ACC112 (cell line): ENCODE measurements around the gene NFIA.
"Not testable (repeated sequence)": the region's sequence is repeated elsewhere in the genome, so short reads cannot be mapped to it uniquely, and the experiment has no call there.

Experiments
- H2AFZ ChIP-seq: fragments of 200-600 bp; sonication (generic); one replicate; pipeline ENCODE4 v1.6.0; 2017; ENCODE audit warnings: antibody characterized with exemption, low read length; ENCODE audit not compliant: unreplicated experiment
- H3K27ac ChIP-seq: fragments of 200-600 bp; sonication (generic); 2 replicates; pipeline ENCODE4 v1.5.1; 2014; ENCODE audit warnings: low read depth, mild to moderate bottlenecking, antibody characterized with exemption, low read length, moderate library complexity
- H3K27me3 ChIP-seq: fragments of 200-600 bp; sonication (generic); 2 replicates; pipeline ENCODE4 v1.6.1; 2014; ENCODE audit warnings: mild to moderate bottlenecking, antibody characterized with exemption, low read length, moderate library complexity, mixed read lengths; ENCODE audit not compliant: insufficient read depth
- H3K36me3 ChIP-seq: fragments of 200-600 bp; sonication (generic); 2 replicates; pipeline ENCODE4 v1.6.1; 2016; ENCODE audit warnings: mild to moderate bottlenecking, antibody characterized with exemption, low read length, moderate library complexity, mixed read lengths; ENCODE audit not compliant: insufficient read depth
- H3K4me1 ChIP-seq: fragments of 200-600 bp; sonication (generic); one replicate; pipeline ENCODE4 v1.6.1; 2016; ENCODE audit warnings: low read length, mixed read lengths; ENCODE audit not compliant: insufficient read depth, unreplicated experiment, control insufficient read depth
- H3K4me3 ChIP-seq: fragments of 200-600 bp; sonication (generic); 2 replicates; pipeline ENCODE4 v1.5.1; 2014; ENCODE audit warnings: mild to moderate bottlenecking, low read depth, low read length
- H3K79me2 ChIP-seq: fragments of 200-600 bp; sonication (generic); one replicate; pipeline ENCODE4 v1.6.0; 2016; ENCODE audit warnings: low read length; ENCODE audit not compliant: control insufficient read depth, unreplicated experiment, insufficient read depth

The NFIA gene

DNA sequence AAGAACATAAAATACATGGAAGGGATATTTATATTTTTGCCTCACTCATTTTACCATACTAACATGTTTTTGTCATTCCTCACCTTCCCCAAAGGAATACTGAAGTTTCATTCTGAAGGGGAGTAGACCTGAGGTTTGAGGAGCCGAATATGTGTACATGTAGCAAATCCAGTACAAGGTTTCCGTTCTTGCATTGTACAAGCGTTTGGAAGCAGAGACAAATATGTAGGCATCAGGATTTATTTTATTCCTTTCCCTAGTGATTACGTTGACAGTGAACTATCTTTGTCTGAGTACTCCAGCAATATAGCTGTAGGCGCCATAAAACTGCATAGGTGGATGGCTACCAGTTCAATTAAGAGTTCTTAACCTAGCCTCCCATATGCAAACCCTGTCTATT, 191.5 kb downstream of the NFIA start:
- Histone ChIP-seq H3K4me3 (peak overlapping the region; percentile 56; the same call in 1 of the 2 replicates), H3K79me2 (peaks cover 7% of the 10 kb centered on the region), H3K36me3 (no peaks in the 10 kb centered on the region), H3K27me3 (no peaks in the 10 kb centered on the region), H3K27ac (peak overlapping the region; percentile 27), H2AFZ (no peak overlapping the region), H3K4me1 (peaks cover 55% of the 10 kb centered on the region)

DNA sequence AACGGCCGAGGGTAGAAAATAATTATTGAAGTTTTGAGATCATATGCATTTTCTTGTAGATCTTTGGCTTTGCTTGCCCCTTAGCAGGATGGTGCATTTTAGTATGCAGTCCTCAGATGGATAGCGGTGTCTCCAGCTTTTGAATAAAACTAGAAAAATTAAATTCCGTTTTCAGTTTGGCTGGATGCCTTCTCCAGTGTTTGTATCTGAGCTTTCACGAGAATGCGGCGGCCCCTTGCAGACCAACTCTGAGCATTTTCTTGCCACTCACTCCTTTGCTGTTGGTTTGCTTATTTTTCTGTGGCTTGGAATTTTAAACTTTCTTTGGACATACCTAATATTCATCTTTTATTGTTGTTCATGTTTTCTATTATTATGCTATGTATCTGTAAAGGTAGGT, 192.6 kb downstream of the NFIA start:
- Histone ChIP-seq H3K4me1 (peaks cover 60% of the 10 kb centered on the region), H3K27ac (peak overlapping the region; percentile 27; the same call in 1 of the 2 replicates), H3K79me2 (peaks cover 7% of the 10 kb centered on the region), H3K27me3 (no peaks in the 10 kb centered on the region), H3K36me3 (no peaks in the 10 kb centered on the region), H3K4me3 (peak overlapping the region; percentile 56), H2AFZ (no peak overlapping the region)

DNA sequence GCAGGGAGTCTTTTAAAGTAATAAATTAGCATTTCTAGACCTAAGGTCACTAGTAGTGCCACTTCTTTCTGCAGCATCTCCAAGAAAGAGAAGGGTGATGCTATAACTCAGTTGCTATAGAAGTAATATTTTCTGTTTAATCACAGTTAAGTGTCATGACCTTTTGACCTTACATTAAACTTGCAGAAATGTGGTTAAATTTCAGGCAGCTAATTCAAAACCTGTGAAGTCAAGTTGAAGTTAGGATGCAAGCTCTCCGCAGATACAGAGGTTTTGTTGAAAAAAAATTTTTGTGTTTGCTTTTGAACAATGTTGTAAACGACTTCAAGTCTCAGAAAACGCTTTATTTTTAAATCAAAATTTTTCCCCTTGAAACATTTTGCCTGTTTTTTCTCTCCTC, 193.9 kb downstream of the NFIA start:
- no peaks in the 10 kb centered on the region for H3K27me3 ChIP-seq
- peak overlapping the region; percentile 76; the same call in 1 of the 2 replicates for H3K27ac ChIP-seq
- peak overlapping the region; percentile 27 for H3K4me3 ChIP-seq
- no peaks in the 10 kb centered on the region for H3K36me3 ChIP-seq
- H3K79me2 ChIP-seq, result peaks cover 7% of the 10 kb centered on the region
- peaks cover 53% of the 10 kb centered on the region for H3K4me1 ChIP-seq
- no peak overlapping the region for H2AFZ ChIP-seq

- peaks cover 7% of the 10 kb centered on the region for H3K79me2 ChIP-seq
- no peaks in the 10 kb centered on the region for H3K27me3 ChIP-seq
- H3K36me3 ChIP-seq, result no peaks in the 10 kb centered on the region
- H3K27ac ChIP-seq, result peak overlapping the region; percentile 76
- H3K4me1 ChIP-seq, result peaks cover 44% of the 10 kb centered on the region
- peak overlapping the region; percentile 67 for H3K4me3 ChIP-seq
- peak overlapping the region; percentile 84 for H2AFZ ChIP-seq
Measured at GRCh38 chr1:61277121-61277690, 194.8 kb downstream of the NFIA start.

GRCh38 chr1:61278503-61278902, 196.1 kb downstream of the NFIA start:
- H2AFZ ChIP-seq, H3K79me2 ChIP-seq, H3K4me3 ChIP-seq, H3K36me3 ChIP-seq, H3K27me3 ChIP-seq: not testable (repeated sequence)
- Histone ChIP-seq H3K27ac (peak overlapping the region; percentile 76; the same call in 1 of the 2 replicates), H3K4me1 (peaks cover 38% of the 10 kb centered on the region)

DNA sequence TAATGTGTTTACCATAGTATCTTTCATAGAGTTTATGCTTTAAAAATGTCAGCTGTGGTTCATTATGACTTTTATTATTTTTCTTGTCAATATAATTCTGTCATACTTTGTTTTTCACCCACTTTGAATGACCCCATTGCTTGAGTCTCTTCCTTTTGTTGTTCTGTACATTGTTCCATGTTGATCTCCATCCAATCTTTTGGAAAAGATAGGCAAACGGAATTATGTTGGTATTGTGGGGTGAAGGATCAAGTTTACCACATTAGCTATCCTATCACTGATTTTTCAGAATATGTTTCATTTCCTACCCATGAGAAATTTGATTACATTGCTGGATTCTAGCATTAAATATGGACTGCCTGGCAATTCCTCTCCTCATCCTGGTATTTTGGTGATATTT, 196.6 kb downstream of the NFIA start:
- Histone ChIP-seq H3K27ac (peak overlapping the region; percentile 6; the same call in 1 of the 2 replicates), H3K4me3 (no peak overlapping the region), H3K4me1 (peaks cover 34% of the 10 kb centered on the region), H3K79me2 (peaks cover 7% of the 10 kb centered on the region), H2AFZ (no peak overlapping the region), H3K27me3 (no peaks in the 10 kb centered on the region), H3K36me3 (no peaks in the 10 kb centered on the region)

GRCh38 chr1:61279570-61279969, 197.2 kb downstream of the NFIA start:
- peaks cover 34% of the 10 kb centered on the region for H3K4me1 ChIP-seq
- H3K27ac ChIP-seq, result peak overlapping the region; percentile 6; the same call in 1 of the 2 replicates
- no peak overlapping the region for H3K4me3 ChIP-seq
- H2AFZ ChIP-seq, result peak overlapping the region; percentile 15
- H3K36me3 ChIP-seq, result no peaks in the 10 kb centered on the region
- H3K79me2 ChIP-seq, result peaks cover 7% of the 10 kb centered on the region
- H3K27me3 ChIP-seq, result no peaks in the 10 kb centered on the region

GRCh38 chr1:61280452-61280851, 198.1 kb downstream of the NFIA start:
- Histone ChIP-seq H2AFZ (no peak overlapping the region), H3K79me2 (peaks cover 13% of the 10 kb centered on the region), H3K4me3 (peak overlapping the region; percentile 15; the same call in 1 of the 2 replicates), H3K4me1 (peaks cover 42% of the 10 kb centered on the region), H3K27me3 (no peaks in the 10 kb centered on the region), H3K36me3 (no peaks in the 10 kb centered on the region), H3K27ac (peak overlapping the region; percentile 6; the same call in 1 of the 2 replicates)

- peak overlapping the region; percentile 3; the same call in 1 of the 2 replicates for H3K27ac ChIP-seq
- peaks cover 10% of the 10 kb centered on the region for H3K79me2 ChIP-seq
- H2AFZ ChIP-seq, result no peak overlapping the region
- no peaks in the 10 kb centered on the region for H3K27me3 ChIP-seq
- no peak overlapping the region for H3K4me3 ChIP-seq
- no peaks in the 10 kb centered on the region for H3K36me3 ChIP-seq
- peaks cover 54% of the 10 kb centered on the region for H3K4me1 ChIP-seq
Measured at GRCh38 chr1:61282387-61282786, 200.0 kb downstream of the NFIA start.

GRCh38 chr1:61284248-61284854, 202.0 kb downstream of the NFIA start:
- H3K4me3 ChIP-seq, result no peak overlapping the region
- H3K36me3 ChIP-seq, result no peaks in the 10 kb centered on the region
- peaks cover 57% of the 10 kb centered on the region for H3K4me1 ChIP-seq
- H2AFZ ChIP-seq, result no peak overlapping the region
- peaks cover 17% of the 10 kb centered on the region for H3K79me2 ChIP-seq
- H3K27me3 ChIP-seq, result no peaks in the 10 kb centered on the region
- H3K27ac ChIP-seq, result no peak overlapping the region

DNA sequence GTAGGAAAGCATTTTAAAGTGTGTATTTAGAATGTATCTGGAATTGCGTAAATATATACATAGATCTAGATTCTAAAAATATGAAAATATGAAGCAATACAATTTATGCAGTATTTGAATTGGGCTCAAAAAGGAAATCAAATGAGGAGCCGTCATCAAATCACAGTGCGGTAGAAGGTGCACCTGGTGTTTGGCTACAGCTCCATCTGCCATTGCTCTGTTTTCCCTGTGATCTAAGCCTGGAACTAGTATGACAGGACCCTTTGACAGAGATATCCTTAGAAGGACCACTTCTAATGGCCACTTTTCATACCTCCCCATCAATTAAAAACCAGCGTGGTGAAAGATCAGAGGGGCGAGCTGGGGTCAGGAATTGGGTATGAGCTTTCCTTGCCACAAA, 202.6 kb downstream of the NFIA start:
- H3K36me3 ChIP-seq, result no peaks in the 10 kb centered on the region
- no peak overlapping the region for H2AFZ ChIP-seq
- H3K79me2 ChIP-seq, result peaks cover 17% of the 10 kb centered on the region
- H3K4me1 ChIP-seq, result peaks cover 56% of the 10 kb centered on the region
- H3K27me3 ChIP-seq, result no peaks in the 10 kb centered on the region
- no peak overlapping the region for H3K4me3 ChIP-seq
- H3K27ac ChIP-seq, result peak overlapping the region; percentile 91
